Measurements from ENCODE around the gene MYH11.

The MYH11 gene

GRCh38 chr16:15856901-15857698 is at the start of gene MYH11:
Gene MYH11, minus strand, starts transcription at chr16:15857028. Its CDS starts 18,776 bp downstream, at chr16:15838252.
- DNase-seq, result no peak

GRCh38 chr16:15906439-15906838 is 49.6 kb upstream of the MYH11 start:
- no peak for DNase-seq

GRCh38 chr16:15903960-15904359 is 47.1 kb upstream of the MYH11 start:
- DNase-seq, result no peak

- no peak for DNase-seq
These were observed 44.2 kb upstream of the MYH11 start for GRCh38 chr16:15900901-15901500.

GRCh38 chr16:15900357-15900756 is 43.5 kb upstream of the MYH11 start:
- DNase-seq, result no peak

- DNase-seq, result no peak
These were observed 42.8 kb upstream of the MYH11 start for GRCh38 chr16:15899538-15900100.

- DNase-seq, result no peak
These were observed 41.8 kb upstream of the MYH11 start for GRCh38 chr16:15898654-15899053.

GRCh38 chr16:15897834-15898254 is 41.0 kb upstream of the MYH11 start:
- no peak for DNase-seq

- DNase-seq, result no peak
These were observed 40.4 kb upstream of the MYH11 start for GRCh38 chr16:15897121-15897780.

GRCh38 chr16:15894571-15895374 is 37.9 kb upstream of the MYH11 start:
- DNase-seq, result no peak

GRCh38 chr16:15891508-15891907 is 34.7 kb upstream of the MYH11 start:
- no peak for DNase-seq

- peak; percentile 99 for DNase-seq
These were observed 31.5 kb upstream of the MYH11 start, which contains the start of gene CEP20 for GRCh38 chr16:15888072-15888976. Gene CEP20, minus strand, starts transcription at chr16:15888603. Its CDS starts 18 bp downstream, at chr16:15888585.

GRCh38 chr16:15887283-15887682 is 30.5 kb upstream of the MYH11 start:
- no peak for DNase-seq

- no peak for DNase-seq
These were observed 29.2 kb upstream of the MYH11 start for GRCh38 chr16:15886078-15886477.

- no peak for DNase-seq
These were observed 28.8 kb upstream of the MYH11 start for GRCh38 chr16:15885560-15886001.

- no peak for DNase-seq
These were observed 25.7 kb upstream of the MYH11 start for GRCh38 chr16:15882563-15882962.

GRCh38 chr16:15881794-15882379 is 25.1 kb upstream of the MYH11 start:
- DNase-seq, result no peak

GRCh38 chr16:15880434-15881308 is 23.8 kb upstream of the MYH11 start:
- no peak for DNase-seq

- no peak for DNase-seq
These were observed 22.5 kb upstream of the MYH11 start for GRCh38 chr16:15879255-15879811.

GRCh38 chr16:15876503-15876902 is 19.7 kb upstream of the MYH11 start:
- DNase-seq, result no peak

All from NCI-H1092 treated with DMSO at 0.1 percent for 48 hours (cell line).